B cell (primary cell): ENCODE measurements around the gene ANKRD49. TPM values are rescaled to one million over a fixed set of nuclear protein-coding genes. Genes with fewer than 3 reads are reported as not detected.

Experiments
- ATAC-seq: fragments of 200-7000 bp; cut with Tn5 transposase; one replicate; pipeline ENCODE4 v1.10.0; 2021; ENCODE audit warnings: low read depth, mild to moderate bottlenecking, moderate number of reproducible peaks, moderate library complexity
- CTCF ChIA-PET: fragments of 350-600 bp; sonication (Branson Sonifier 250); formaldehyde crosslinking; loops from one replicate; lab custom pipeline; 2021; ENCODE audit warnings: antibody characterized with exemption, inconsistent platforms; lab: Charles Lee
- POLR2A ChIA-PET: fragments of 350-600 bp; sonication (Branson Sonifier 250); formaldehyde crosslinking; loops from one replicate; lab custom pipeline; 2021; ENCODE audit warnings: antibody characterized with exemption; lab: Charles Lee
- DNase-seq: peaks from one replicate; pipeline ENCODE4 v3.0.0; 2013
- H2AFZ ChIP-seq: 2 replicates; pipeline ENCODE4 v1.6.1; 2012; ENCODE audit warnings: mild to moderate bottlenecking, low read depth, low read length; ENCODE audit not compliant: insufficient read depth, poor library complexity, severe bottlenecking
- H3K27ac ChIP-seq, 2 donors: 1 replicate in 1 of 2; 2 replicates in 1 of 2; pipeline ENCODE4 v1.5.1; 2012 to 2013; ENCODE audit warnings: low read length in 2 of 2, mild to moderate bottlenecking in 2 of 2, moderate library complexity in 1 of 2
- H3K27me3 ChIP-seq, 4 experiments: fragments of 200-600 bp in 1 of 4; sonication (generic) in 1 of 4; replicated peaks in 1 of 4; 1 replicate in 2 of 4; 2 replicates in 2 of 4; pipeline versions ENCODE4 v1.6.1 to v1.7.0; 2013 to 2016; ENCODE audit warnings: low read length in 3 of 4, mild to moderate bottlenecking in 2 of 4, mixed read lengths in 1 of 4, moderate library complexity in 1 of 4; ENCODE audit not compliant: insufficient read depth in 4 of 4, control insufficient read depth in 3 of 4; ENCODE audit errors: control extremely low read depth in 1 of 4
- H3K36me3 ChIP-seq, 2 experiments: replicated peaks in 1 of 2; 1 replicate in 1 of 2; 2 replicates in 1 of 2; pipeline versions ENCODE4 v1.6.1 to v1.7.1; 2013; ENCODE audit warnings: low read length in 1 of 2; ENCODE audit not compliant: insufficient read depth in 2 of 2, control insufficient read depth in 1 of 2; ENCODE audit errors: control extremely low read depth in 1 of 2, extremely low read depth in 1 of 2
- H3K4me1 ChIP-seq, 2 donors: fragments of 200-600 bp in 1 of 2; sonication (generic) in 1 of 2; 1 replicate in 1 of 2; 2 replicates in 1 of 2; pipeline versions ENCODE4 v1.5.1 to v1.6.1; 2013 to 2017; ENCODE audit warnings: low read length in 2 of 2; ENCODE audit not compliant: control insufficient read depth in 2 of 2, insufficient read depth in 2 of 2
- H3K4me2 ChIP-seq: replicated peaks from 2 replicates; pipeline ENCODE3; 2012; ENCODE audit warnings: mild to moderate bottlenecking, low read depth, low read length; ENCODE audit not compliant: poor library complexity, severe bottlenecking
- H3K4me3 ChIP-seq, 5 experiments: fragments of 200-600 bp in 1 of 5; sonication (generic) in 1 of 5; 1 replicate in 3 of 5; 2 replicates in 2 of 5; pipeline versions ENCODE4 v1.5.1 to v1.7.0; 2011 to 2016; ENCODE audit warnings: low read length in 4 of 5, mild to moderate bottlenecking in 4 of 5, low read depth in 2 of 5, control low read depth in 1 of 5, moderate library complexity in 1 of 5; ENCODE audit not compliant: insufficient read depth in 1 of 5; ENCODE audit errors: control extremely low read depth in 1 of 5, extremely low read depth in 1 of 5
- H3K79me2 ChIP-seq: fragments of 200-600 bp; sonication (generic); one replicate; pipeline ENCODE4 v1.6.0; 2016; ENCODE audit warnings: low read length; ENCODE audit not compliant: control insufficient read depth, insufficient read depth
- H3K9ac ChIP-seq: fragments of 200-600 bp; sonication (generic); 2 replicates; pipeline ENCODE4 v1.6.1; 2017; ENCODE audit warnings: mild to moderate bottlenecking, low read length, moderate library complexity
- H3K9me3 ChIP-seq, 3 donors: one replicate each; pipeline versions ENCODE4 v1.6.1 to v1.7.1; 2013; ENCODE audit warnings: low read length in 2 of 3; ENCODE audit not compliant: control insufficient read depth in 2 of 3, insufficient read depth in 1 of 3; ENCODE audit errors: control extremely low read depth in 1 of 3
- H4K20me1 ChIP-seq: 2 replicates; pipeline ENCODE4 v1.6.0; 2012; ENCODE audit warnings: mild to moderate bottlenecking, low read length; ENCODE audit not compliant: insufficient read depth, control insufficient read depth, poor library complexity, severe bottlenecking
- H3K27ac Mint-ChIP-seq: one replicate; pipeline ENCODE4 v1.8.0; 2021; ENCODE audit warnings: mixed read lengths
- H3K27me3 Mint-ChIP-seq: one replicate; pipeline ENCODE4 v1.8.0; 2021; ENCODE audit warnings: mixed read lengths
- H3K4me1 Mint-ChIP-seq: one replicate; pipeline ENCODE4 v1.8.0; 2021; ENCODE audit warnings: mixed read lengths
- H3K4me3 Mint-ChIP-seq: one replicate; pipeline ENCODE4 v1.8.0; 2021; ENCODE audit warnings: mixed read lengths
- H3K9me3 Mint-ChIP-seq: one replicate; pipeline ENCODE4 v1.8.0; 2022; ENCODE audit warnings: mixed read lengths; ENCODE audit not compliant: insufficient read depth
- EZH2 ChIP-seq: IDR thresholded peaks from 2 replicates; pipeline ENCODE4 v1.6.1; 2012; ENCODE audit warnings: borderline replicate concordance, low read depth, mild to moderate bottlenecking, moderate library complexity, low read length; ENCODE audit not compliant: insufficient read depth, poor library complexity, severe bottlenecking
- WGBS: methylation state at CpG from one replicate; pipeline ENCODE4 v1.1.5; 2013; ENCODE audit warnings: missing lambda C conversion rate; ENCODE audit not compliant: insufficient coverage; 5-methylcytosine and 5-hydroxymethylcytosine counted together
- intact Hi-C: fragments of 100-400 bp; cut with micrococcal nuclease; formaldehyde crosslinking; loops from one replicate; pipeline ENCODE4 v1.10.0; 2022
- polyA plus RNA-seq: library from polyadenylated mRNA; depleted of rRNA; stranded (reverse); fragments of >200 nt; gene quantifications from 2 replicates; pipeline ENCODE4 v1.2.3, GENCODE V29; 2012
- total RNA-seq, 2 donors: library from RNA; stranded (reverse); fragments of 120-200 nt in 1 of 2; gene quantifications; 1 replicate in 1 of 2; 2 replicates in 1 of 2; pipeline versions ENCODE4 v1.2.3 to v1.2.4, GENCODE V29; 2013 to 2022
- TF ChIP-seq, protein P1 (sequence below): fragments of 200-600 bp; IDR thresholded peaks from one replicate; pipeline ENCODE4 v1.8.0; 2022; ENCODE audit warnings: antibody characterized with exemption, mild to moderate bottlenecking

ANKRD49 gene
- total and polyA plus RNA-seq, 2 donors (not counting 1 experiment from before 2014, with no cell fraction given) = 21.3 to 51.4 TPM

GRCh38 chr11:94532211-94532610, 38.4 kb downstream of the ANKRD49 start:
- WGBS = no CpG with 5 or more reads among the region's 3 CpGs
- Mint-ChIP-seq H3K4me1 (no peaks in the 10 kb centered on the region), H3K9me3 (no peaks in the 10 kb centered on the region), H3K27me3 (peaks cover 24% of the 10 kb centered on the region), H3K27ac (no peak overlapping the region), H3K4me3 (no peak overlapping the region)
- Histone ChIP-seq H3K4me1 (no peaks in the 10 kb centered on the region), H3K9ac (no peak overlapping the region), H3K36me3 (no peaks in the 10 kb centered on the region), H4K20me1 (no peaks in the 10 kb centered on the region), H3K27me3 (peaks cover 0 to 8% (median 0%) of the 10 kb centered on the region in 4 experiments), H3K27ac (no peak overlapping the region), H3K79me2 (no peaks in the 10 kb centered on the region), H3K4me2 (no peak overlapping the region), H3K4me3 (no peak overlapping the region), H3K9me3 (no peaks in the 10 kb centered on the region), H2AFZ (no peak overlapping the region)
- ChIA-PET CTCF (no interaction called here), POLR2A (no interaction called here)
- TF ChIP-seq EZH2 = no peak
- ATAC-seq (no peak), DNase-seq (no peak)
- intact Hi-C loops = no loop called here

GRCh38 chr11:94533206-94533605, 39.4 kb downstream of the ANKRD49 start:
- Histone ChIP-seq H3K27me3 (peaks cover 0 to 11% (median 0%) of the 10 kb centered on the region in 4 experiments), H3K79me2 (no peaks in the 10 kb centered on the region), H3K9me3 (no peaks in the 10 kb centered on the region), H3K4me2 (no peak overlapping the region), H3K4me1 (no peaks in the 10 kb centered on the region), H4K20me1 (no peaks in the 10 kb centered on the region), H3K4me3 (no peak overlapping the region), H3K36me3 (no peaks in the 10 kb centered on the region), H3K27ac (no peak overlapping the region), H3K9ac (no peak overlapping the region), H2AFZ (no peak overlapping the region)
- ChIA-PET CTCF (interaction anchor here (1.6 kb wide), 1 partner anchor 14 kb away, joined by 4 read pairs; no protein-coding TSS in a partner anchor), POLR2A (no interaction called here)
- Mint-ChIP-seq H3K27ac (no peak overlapping the region), H3K4me1 (no peaks in the 10 kb centered on the region), H3K9me3 (no peaks in the 10 kb centered on the region), H3K4me3 (no peak overlapping the region), H3K27me3 (peaks cover 29% of the 10 kb centered on the region)
- ATAC-seq (no peak), DNase-seq (no peak)
- no peak for TF ChIP-seq EZH2
- TF ChIP-seq, protein P1, sequence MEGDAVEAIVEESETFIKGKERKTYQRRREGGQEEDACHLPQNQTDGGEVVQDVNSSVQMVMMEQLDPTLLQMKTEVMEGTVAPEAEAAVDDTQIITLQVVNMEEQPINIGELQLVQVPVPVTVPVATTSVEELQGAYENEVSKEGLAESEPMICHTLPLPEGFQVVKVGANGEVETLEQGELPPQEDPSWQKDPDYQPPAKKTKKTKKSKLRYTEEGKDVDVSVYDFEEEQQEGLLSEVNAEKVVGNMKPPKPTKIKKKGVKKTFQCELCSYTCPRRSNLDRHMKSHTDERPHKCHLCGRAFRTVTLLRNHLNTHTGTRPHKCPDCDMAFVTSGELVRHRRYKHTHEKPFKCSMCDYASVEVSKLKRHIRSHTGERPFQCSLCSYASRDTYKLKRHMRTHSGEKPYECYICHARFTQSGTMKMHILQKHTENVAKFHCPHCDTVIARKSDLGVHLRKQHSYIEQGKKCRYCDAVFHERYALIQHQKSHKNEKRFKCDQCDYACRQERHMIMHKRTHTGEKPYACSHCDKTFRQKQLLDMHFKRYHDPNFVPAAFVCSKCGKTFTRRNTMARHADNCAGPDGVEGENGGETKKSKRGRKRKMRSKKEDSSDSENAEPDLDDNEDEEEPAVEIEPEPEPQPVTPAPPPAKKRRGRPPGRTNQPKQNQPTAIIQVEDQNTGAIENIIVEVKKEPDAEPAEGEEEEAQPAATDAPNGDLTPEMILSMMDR = no peak
- no CpG with 5 or more reads among the region's 1 CpG for WGBS
- intact Hi-C loops = no loop called here
